Measurements from ENCODE around the gene CPSF6.

The CPSF6 gene

GRCh38 chr12:69243099-69244084 is 4.0 kb downstream of the CPSF6 start:
- no peak for TF ChIP-seq CTCF (IDR thresholded peaks at IDR 0.05; ENCODE audit: low read depth, low read length)
- DNase-seq (ENCODE audit: extremely low read depth, low read depth) = no peak

GRCh38 chr12:69247268-69248018 is 8.1 kb downstream of the CPSF6 start:
- DNase-seq (ENCODE audit: extremely low read depth, low read depth) = no peak
- TF ChIP-seq CTCF (IDR thresholded peaks at IDR 0.05; ENCODE audit: low read depth, low read length) = no peak

GRCh38 chr12:69252033-69252432 is 12.7 kb downstream of the CPSF6 start:
- DNase-seq (ENCODE audit: extremely low read depth, low read depth) = no peak
- no peak for TF ChIP-seq CTCF (IDR thresholded peaks at IDR 0.05; ENCODE audit: low read depth, low read length)

- DNase-seq (ENCODE audit: extremely low read depth, low read depth) = no peak
- peak; percentile 47 for TF ChIP-seq CTCF (IDR thresholded peaks at IDR 0.05; ENCODE audit: low read depth, low read length)
These were observed 14.7 kb downstream of the CPSF6 start for GRCh38 chr12:69254046-69254445.

- no peak for TF ChIP-seq CTCF (IDR thresholded peaks at IDR 0.05; ENCODE audit: low read depth, low read length)
- DNase-seq (ENCODE audit: extremely low read depth, low read depth) = no peak
These were observed 15.5 kb downstream of the CPSF6 start for GRCh38 chr12:69254862-69255261.

- no peak for DNase-seq (ENCODE audit: extremely low read depth, low read depth)
- TF ChIP-seq CTCF (IDR thresholded peaks at IDR 0.05; ENCODE audit: low read depth, low read length) = no peak
These were observed 19.3 kb downstream of the CPSF6 start for GRCh38 chr12:69258655-69259054.
